ENCODE measurements around the gene MYO10. TPM values are rescaled to one million over a fixed set of nuclear protein-coding genes. Genes with fewer than 3 reads are reported as not detected.

The MYO10 gene
- total and polyA plus RNA-seq, 2 of the 8 experiments (the other 6 are each of a cell fraction or from before 2014, with no cell fraction given) = 21.5 to 107 TPM

GRCh38 chr5:16693879-16694278 lies 242.2 kb downstream of the MYO10 start (continued):
- TF ChIP-seq, protein P1, sequence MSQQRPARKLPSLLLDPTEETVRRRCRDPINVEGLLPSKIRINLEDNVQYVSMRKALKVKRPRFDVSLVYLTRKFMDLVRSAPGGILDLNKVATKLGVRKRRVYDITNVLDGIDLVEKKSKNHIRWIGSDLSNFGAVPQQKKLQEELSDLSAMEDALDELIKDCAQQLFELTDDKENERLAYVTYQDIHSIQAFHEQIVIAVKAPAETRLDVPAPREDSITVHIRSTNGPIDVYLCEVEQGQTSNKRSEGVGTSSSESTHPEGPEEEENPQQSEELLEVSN (IDR thresholded peaks at IDR 0.05) = no peak
